ENCODE results near the gene INAVA. TPM values are rescaled to one million over a fixed set of nuclear protein-coding genes. Genes with fewer than 3 reads are reported as not detected.

Gene INAVA
- total RNA-seq, 2 experiments from 2014 or later = 0.15 to 2.6 TPM

- no peak for DNase-seq
- Mint-ChIP-seq H3K27ac (no peak overlapping the region), H3K4me1 (peaks cover 54% of the 10 kb centered on the region), H3K27me3 (peaks cover 62% of the 10 kb centered on the region), H3K9me3 (ENCODE audit: low read depth) (no peaks in the 10 kb centered on the region), H3K36me3 (no peaks in the 10 kb centered on the region), H3K4me3 (no peak overlapping the region)
- ATAC-seq = no peak
- CTCF ChIA-PET = no interaction called here
Measured at GRCh38 chr1:200886594-200886993, 8.1 kb upstream of the INAVA start.

- H3K36me3 Mint-ChIP-seq = no peaks in the 10 kb centered on the region
- DNase-seq (no peak), ATAC-seq (no peak)
- CTCF ChIA-PET = no interaction called here
- peaks cover 63% of the 10 kb centered on the region for H3K27me3 Mint-ChIP-seq
- no peaks in the 10 kb centered on the region for H3K9me3 Mint-ChIP-seq (ENCODE audit: low read depth)
- peaks cover 55% of the 10 kb centered on the region for H3K4me1 Mint-ChIP-seq
- H3K27ac Mint-ChIP-seq = peak overlapping the region; percentile 15
- no peak overlapping the region for H3K4me3 Mint-ChIP-seq
Measured at GRCh38 chr1:200887036-200887435, 7.7 kb upstream of the INAVA start.

GRCh38 chr1:200887772-200888348 is 6.8 kb upstream of the INAVA start:
- CTCF ChIA-PET = interaction anchor here (0.6 to 1.5 kb wide), 9 partner anchors 14 to 265 kb away, joined by 3 to 6 read pairs (median 3); no protein-coding TSS in a partner anchor
- no peak for ATAC-seq

GRCh38 chr1:200888349-200888838 is 6.3 kb upstream of the INAVA start:
- DNase-seq = peak; percentile 89

More at GRCh38 chr1:200887772-200888348, 6.8 kb upstream of the INAVA start:
- no peak for DNase-seq
- peaks cover 69% of the 10 kb centered on the region for H3K27me3 Mint-ChIP-seq
- H3K9me3 Mint-ChIP-seq (ENCODE audit: low read depth) = no peaks in the 10 kb centered on the region
- peaks cover 62% of the 10 kb centered on the region for H3K4me1 Mint-ChIP-seq
- no peaks in the 10 kb centered on the region for H3K36me3 Mint-ChIP-seq
- no peak overlapping the region for H3K4me3 Mint-ChIP-seq
- H3K27ac Mint-ChIP-seq = peak overlapping the region; percentile 62

GRCh38 chr1:200889571-200889970 is 5.1 kb upstream of the INAVA start:
- Mint-ChIP-seq H3K36me3 (no peaks in the 10 kb centered on the region), H3K27me3 (peaks cover 72% of the 10 kb centered on the region), H3K4me1 (peaks cover 62% of the 10 kb centered on the region), H3K27ac (peak overlapping the region; percentile 35), H3K9me3 (ENCODE audit: low read depth) (no peaks in the 10 kb centered on the region), H3K4me3 (no peak overlapping the region)
- CTCF ChIA-PET = no interaction called here
- ATAC-seq = peak; percentile 61
- peak; percentile 59 for DNase-seq

More at GRCh38 chr1:200888349-200888838, 6.3 kb upstream of the INAVA start:
- no peak overlapping the region for H3K27ac Mint-ChIP-seq
- ATAC-seq = peak; percentile 90
- peaks cover 70% of the 10 kb centered on the region for H3K27me3 Mint-ChIP-seq
- H3K4me1 Mint-ChIP-seq = peaks cover 62% of the 10 kb centered on the region
- H3K4me3 Mint-ChIP-seq = no peak overlapping the region
- H3K9me3 Mint-ChIP-seq (ENCODE audit: low read depth) = no peaks in the 10 kb centered on the region
- H3K36me3 Mint-ChIP-seq = no peaks in the 10 kb centered on the region
- CTCF ChIA-PET = interaction anchor here (0.6 to 1.5 kb wide), 9 partner anchors 15 to 266 kb away, joined by 3 to 6 read pairs (median 3); no protein-coding TSS in a partner anchor

- Mint-ChIP-seq H3K36me3 (no peaks in the 10 kb centered on the region), H3K27ac (no peak overlapping the region), H3K4me3 (no peak overlapping the region), H3K27me3 (peaks cover 71% of the 10 kb centered on the region), H3K9me3 (ENCODE audit: low read depth) (no peaks in the 10 kb centered on the region), H3K4me1 (peaks cover 62% of the 10 kb centered on the region)
- DNase-seq = no peak
- CTCF ChIA-PET = interaction anchor here (1.1 kb wide), 1 partner anchor 268 kb away, joined by 3 read pairs; no protein-coding TSS in a partner anchor
- ATAC-seq = no peak
Measured at GRCh38 chr1:200890027-200890426, 4.7 kb upstream of the INAVA start.

- DNase-seq (no peak), ATAC-seq (no peak)
- Mint-ChIP-seq H3K4me1 (peaks cover 55% of the 10 kb centered on the region), H3K27ac (no peak overlapping the region), H3K9me3 (ENCODE audit: low read depth) (no peaks in the 10 kb centered on the region), H3K36me3 (no peaks in the 10 kb centered on the region), H3K27me3 (peaks cover 77% of the 10 kb centered on the region), H3K4me3 (no peak overlapping the region)
- CTCF ChIA-PET = interaction anchor here (0.6 to 1.3 kb wide), 4 partner anchors 9 to 269 kb away, joined by 3 to 4 read pairs (median 3); no protein-coding TSS in a partner anchor
Measured at GRCh38 chr1:200890818-200891773, 3.6 kb upstream of the INAVA start.

- no peaks in the 10 kb centered on the region for H3K9me3 Mint-ChIP-seq (ENCODE audit: low read depth)
- no peak for DNase-seq
- H3K27me3 Mint-ChIP-seq = peaks cover 80% of the 10 kb centered on the region
- CTCF ChIA-PET = no interaction called here
- no peak overlapping the region for H3K27ac Mint-ChIP-seq
- no peaks in the 10 kb centered on the region for H3K36me3 Mint-ChIP-seq
- ATAC-seq = no peak
- peaks cover 50% of the 10 kb centered on the region for H3K4me1 Mint-ChIP-seq
- H3K4me3 Mint-ChIP-seq = no peak overlapping the region
Measured at GRCh38 chr1:200891774-200892157, 2.9 kb upstream of the INAVA start.

- DNase-seq = no peak
- CTCF ChIA-PET = no interaction called here
Measured at GRCh38 chr1:200892546-200892945, 2.2 kb upstream of the INAVA start.

GRCh38 chr1:200892958-200893357 is 1.7 kb upstream of the INAVA start:
- H3K4me1 Mint-ChIP-seq = peaks cover 40% of the 10 kb centered on the region
- CTCF ChIA-PET = no interaction called here
- H3K27me3 Mint-ChIP-seq = peaks cover 80% of the 10 kb centered on the region
- ATAC-seq (no peak), DNase-seq (no peak)
- H3K4me3 Mint-ChIP-seq = no peak overlapping the region
- no peaks in the 10 kb centered on the region for H3K36me3 Mint-ChIP-seq
- H3K9me3 Mint-ChIP-seq (ENCODE audit: low read depth) = no peaks in the 10 kb centered on the region
- no peak overlapping the region for H3K27ac Mint-ChIP-seq

More at GRCh38 chr1:200892546-200892945, 2.2 kb upstream of the INAVA start:
- no peak for ATAC-seq
- no peak overlapping the region for H3K4me3 Mint-ChIP-seq
- H3K9me3 Mint-ChIP-seq (ENCODE audit: low read depth) = no peaks in the 10 kb centered on the region
- peaks cover 44% of the 10 kb centered on the region for H3K4me1 Mint-ChIP-seq
- no peaks in the 10 kb centered on the region for H3K36me3 Mint-ChIP-seq
- no peak overlapping the region for H3K27ac Mint-ChIP-seq
- H3K27me3 Mint-ChIP-seq = peaks cover 80% of the 10 kb centered on the region

GRCh38 chr1:200893411-200893901 is 1.2 kb upstream of the INAVA start:
- CTCF ChIA-PET = no interaction called here
- no peak for DNase-seq
- H3K9me3 Mint-ChIP-seq (ENCODE audit: low read depth) = no peaks in the 10 kb centered on the region
- no peaks in the 10 kb centered on the region for H3K36me3 Mint-ChIP-seq
- no peak overlapping the region for H3K27ac Mint-ChIP-seq
- H3K4me1 Mint-ChIP-seq = peaks cover 35% of the 10 kb centered on the region
- H3K27me3 Mint-ChIP-seq = peaks cover 84% of the 10 kb centered on the region
- H3K4me3 Mint-ChIP-seq = no peak overlapping the region
- no peak for ATAC-seq

- ATAC-seq = no peak
- CTCF ChIA-PET = interaction anchor here (0.5 kb wide), 1 partner anchor 273 kb away, joined by 3 read pairs; no protein-coding TSS in a partner anchor
- no peak overlapping the region for H3K4me3 Mint-ChIP-seq
- no peaks in the 10 kb centered on the region for H3K36me3 Mint-ChIP-seq
- no peak for DNase-seq
- H3K27me3 Mint-ChIP-seq = peaks cover 78% of the 10 kb centered on the region
- H3K9me3 Mint-ChIP-seq (ENCODE audit: low read depth) = no peaks in the 10 kb centered on the region
- peaks cover 15% of the 10 kb centered on the region for H3K4me1 Mint-ChIP-seq
- H3K27ac Mint-ChIP-seq = no peak overlapping the region
Measured at GRCh38 chr1:200895443-200895789, 716 bp downstream of the INAVA start.

- Mint-ChIP-seq H3K4me3 (no peak overlapping the region), H3K27ac (no peak overlapping the region), H3K9me3 (ENCODE audit: low read depth) (no peaks in the 10 kb centered on the region), H3K36me3 (no peaks in the 10 kb centered on the region), H3K27me3 (peaks cover 78% of the 10 kb centered on the region), H3K4me1 (peaks cover 11% of the 10 kb centered on the region)
- CTCF ChIA-PET = interaction anchor here (0.5 kb wide), 1 partner anchor 274 kb away, joined by 3 read pairs; no protein-coding TSS in a partner anchor
- DNase-seq (no peak), ATAC-seq (no peak)
Measured at GRCh38 chr1:200895801-200896530, 1.3 kb downstream of the INAVA start.

All from activated CD8-positive, alpha-beta memory T cell treated with anti-CD3 and anti-CD28 coated beads, Interleukin-2, amount 10 ng/mL, durations not matched to agents 7 days and 5 days (primary cell).